ENCODE data around the gene GPC5. TPM values are rescaled to one million over a fixed set of nuclear protein-coding genes. Genes with fewer than 3 reads are reported as not detected.

The GPC5 gene
- total RNA-seq, 1 donor from 2014 or later = 8.7 TPM

GRCh38 chr13:91598655-91599054 lies 200.2 kb downstream of the GPC5 start:
- Histone ChIP-seq H3K36me3 (no peaks in the 10 kb centered on the region), H3K27ac (no peak overlapping the region), H3K9me3 (no peaks in the 10 kb centered on the region), H3K4me3 (no peak overlapping the region), H3K27me3 (ENCODE audit: low read depth) (no peaks in the 10 kb centered on the region), H3K4me1 (no peaks in the 10 kb centered on the region)
- intact Hi-C loops (cut with DNase I) = no loop called here
- ATAC-seq (no peak), DNase-seq (no peak)
- TF ChIP-seq CTCF (IDR thresholded peaks at IDR 0.05) = no peak

- Histone ChIP-seq H3K9me3 (no peaks in the 10 kb centered on the region), H3K27me3 (ENCODE audit: low read depth) (no peaks in the 10 kb centered on the region), H3K4me3 (no peak overlapping the region), H3K4me1 (no peaks in the 10 kb centered on the region), H3K27ac (no peak overlapping the region), H3K36me3 (no peaks in the 10 kb centered on the region)
- intact Hi-C loops (cut with DNase I) = no loop called here
- DNase-seq (no peak), ATAC-seq (no peak)
- TF ChIP-seq CTCF (IDR thresholded peaks at IDR 0.05) = no peak
Observed at GRCh38 chr13:91601273-91601672, 202.9 kb downstream of the GPC5 start.

- DNase-seq (no peak), ATAC-seq (no peak)
- no peak for TF ChIP-seq CTCF (IDR thresholded peaks at IDR 0.05)
- Histone ChIP-seq H3K9me3 (no peaks in the 10 kb centered on the region), H3K27ac (no peak overlapping the region), H3K36me3 (no peaks in the 10 kb centered on the region), H3K4me3 (no peak overlapping the region), H3K27me3 (ENCODE audit: low read depth) (no peaks in the 10 kb centered on the region), H3K4me1 (no peaks in the 10 kb centered on the region)
- intact Hi-C loops (cut with DNase I) = no loop called here
Observed at GRCh38 chr13:91601807-91602206, 203.4 kb downstream of the GPC5 start.

- Histone ChIP-seq H3K9me3 (no peaks in the 10 kb centered on the region), H3K4me1 (no peaks in the 10 kb centered on the region), H3K36me3 (no peaks in the 10 kb centered on the region), H3K27me3 (ENCODE audit: low read depth) (no peaks in the 10 kb centered on the region), H3K4me3 (no peak overlapping the region), H3K27ac (no peak overlapping the region)
- TF ChIP-seq CTCF (IDR thresholded peaks at IDR 0.05) = no peak
- no peak for DNase-seq
- no peak for ATAC-seq
- intact Hi-C loops (cut with DNase I) = no loop called here
Observed at GRCh38 chr13:91609353-91609752, 210.9 kb downstream of the GPC5 start.

- Histone ChIP-seq H3K36me3 (no peaks in the 10 kb centered on the region), H3K27ac (no peak overlapping the region), H3K27me3 (ENCODE audit: low read depth) (no peaks in the 10 kb centered on the region), H3K4me1 (no peaks in the 10 kb centered on the region), H3K4me3 (no peak overlapping the region), H3K9me3 (no peaks in the 10 kb centered on the region)
- DNase-seq (no peak), ATAC-seq (peak in 1 of 2 donors; percentile 62)
- no peak for TF ChIP-seq CTCF (IDR thresholded peaks at IDR 0.05)
- intact Hi-C loops (cut with DNase I) = no loop called here
Observed at GRCh38 chr13:91618315-91618714, 219.9 kb downstream of the GPC5 start.

GRCh38 chr13:91620670-91621141 lies 222.3 kb downstream of the GPC5 start:
- H3K4me1 ChIP-seq = no peaks in the 10 kb centered on the region
- H3K4me3 ChIP-seq = no peak overlapping the region
- ATAC-seq (no peak), DNase-seq (no peak)
- TF ChIP-seq CTCF (IDR thresholded peaks at IDR 0.05) = no peak
- intact Hi-C loops (cut with DNase I) = no loop called here
- H3K27ac ChIP-seq = no peak overlapping the region
- H3K9me3 ChIP-seq = no peaks in the 10 kb centered on the region
- H3K27me3 ChIP-seq (ENCODE audit: low read depth) = no peaks in the 10 kb centered on the region
- no peaks in the 10 kb centered on the region for H3K36me3 ChIP-seq
